ENCODE data around the gene NAT9.

DNA sequence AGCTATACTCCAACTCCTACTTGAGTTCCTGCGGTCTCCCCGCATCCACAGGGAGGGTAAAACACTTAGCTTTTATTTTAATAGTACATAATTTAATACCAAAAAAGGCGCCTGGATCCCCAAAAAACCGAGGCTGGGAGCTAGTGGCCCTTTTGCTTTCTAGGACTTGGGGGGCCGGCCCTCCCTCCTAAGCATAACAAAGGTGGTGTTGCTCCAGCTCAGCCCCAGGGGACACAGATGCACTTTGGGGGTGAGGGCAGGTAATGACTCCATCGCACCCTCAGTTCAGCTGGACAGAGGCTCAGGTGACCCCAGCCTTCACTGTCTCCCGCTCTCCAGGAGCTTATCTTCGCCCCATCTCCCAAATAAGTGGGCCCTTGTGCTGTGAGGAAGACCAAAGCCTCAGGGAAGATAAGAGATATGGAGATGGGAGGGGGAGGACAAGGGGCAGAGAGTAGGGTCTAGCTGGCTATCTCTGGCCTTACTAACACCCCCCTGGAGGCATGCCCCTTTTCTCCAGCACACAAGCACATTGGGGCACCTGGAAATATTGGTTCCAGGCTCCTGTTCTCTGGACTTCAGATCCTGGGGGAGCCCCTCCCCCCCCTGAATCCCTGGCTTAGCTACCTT, 30.5 kb downstream of the NAT9 start:
- TF ChIP-seq, protein P1, sequence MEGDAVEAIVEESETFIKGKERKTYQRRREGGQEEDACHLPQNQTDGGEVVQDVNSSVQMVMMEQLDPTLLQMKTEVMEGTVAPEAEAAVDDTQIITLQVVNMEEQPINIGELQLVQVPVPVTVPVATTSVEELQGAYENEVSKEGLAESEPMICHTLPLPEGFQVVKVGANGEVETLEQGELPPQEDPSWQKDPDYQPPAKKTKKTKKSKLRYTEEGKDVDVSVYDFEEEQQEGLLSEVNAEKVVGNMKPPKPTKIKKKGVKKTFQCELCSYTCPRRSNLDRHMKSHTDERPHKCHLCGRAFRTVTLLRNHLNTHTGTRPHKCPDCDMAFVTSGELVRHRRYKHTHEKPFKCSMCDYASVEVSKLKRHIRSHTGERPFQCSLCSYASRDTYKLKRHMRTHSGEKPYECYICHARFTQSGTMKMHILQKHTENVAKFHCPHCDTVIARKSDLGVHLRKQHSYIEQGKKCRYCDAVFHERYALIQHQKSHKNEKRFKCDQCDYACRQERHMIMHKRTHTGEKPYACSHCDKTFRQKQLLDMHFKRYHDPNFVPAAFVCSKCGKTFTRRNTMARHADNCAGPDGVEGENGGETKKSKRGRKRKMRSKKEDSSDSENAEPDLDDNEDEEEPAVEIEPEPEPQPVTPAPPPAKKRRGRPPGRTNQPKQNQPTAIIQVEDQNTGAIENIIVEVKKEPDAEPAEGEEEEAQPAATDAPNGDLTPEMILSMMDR (conservative IDR thresholded peaks at IDR 0.05; ENCODE audit: low read depth in 2 of 2): no peak
- TF ChIP-seq EZH2 (IDR thresholded peaks at IDR 0.05; ENCODE audit: low read depth, unreplicated experiment): no peak
- peak; percentile 38; the same call in 1 of the 2 replicates for TF ChIP-seq POLR2AphosphoS5 (IDR thresholded peaks at IDR 0.05; ENCODE audit: low read depth)
- no peak for TF ChIP-seq REST (IDR thresholded peaks at IDR 0.05; ENCODE audit: unreplicated experiment)
- TF ChIP-seq NANOG (IDR thresholded peaks at IDR 0.05; ENCODE audit: borderline replicate concordance): no peak
- TF ChIP-seq EZH2phosphoT487 (IDR thresholded peaks at IDR 0.05; ENCODE audit: unreplicated experiment): no peak
- TF ChIP-seq CREB1 (CRISPR knock-in tag; IDR thresholded peaks at IDR 0.05; ENCODE audit: low read depth): no peak
- no peak for TF ChIP-seq ZNF331 (CRISPR knock-in tag; IDR thresholded peaks at IDR 0.05; ENCODE audit: low read depth)
- TF ChIP-seq, protein P2, sequence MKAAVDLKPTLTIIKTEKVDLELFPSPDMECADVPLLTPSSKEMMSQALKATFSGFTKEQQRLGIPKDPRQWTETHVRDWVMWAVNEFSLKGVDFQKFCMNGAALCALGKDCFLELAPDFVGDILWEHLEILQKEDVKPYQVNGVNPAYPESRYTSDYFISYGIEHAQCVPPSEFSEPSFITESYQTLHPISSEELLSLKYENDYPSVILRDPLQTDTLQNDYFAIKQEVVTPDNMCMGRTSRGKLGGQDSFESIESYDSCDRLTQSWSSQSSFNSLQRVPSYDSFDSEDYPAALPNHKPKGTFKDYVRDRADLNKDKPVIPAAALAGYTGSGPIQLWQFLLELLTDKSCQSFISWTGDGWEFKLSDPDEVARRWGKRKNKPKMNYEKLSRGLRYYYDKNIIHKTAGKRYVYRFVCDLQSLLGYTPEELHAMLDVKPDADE (IDR thresholded peaks at IDR 0.05): no peak
- TF ChIP-seq JUNB (IDR thresholded peaks at IDR 0.05; ENCODE audit: unreplicated experiment): no peak
- no peak for TF ChIP-seq STAT1 (IDR thresholded peaks at IDR 0.05; ENCODE audit: unreplicated experiment)
- TF ChIP-seq ZNF114 (CRISPR knock-in tag; IDR thresholded peaks at IDR 0.05): no peak
- no peak for TF ChIP-seq ZNF462 (CRISPR knock-in tag; IDR thresholded peaks at IDR 0.05)
